Measurements from ENCODE around the gene KRTAP5-9. TPM values are rescaled to one million over a fixed set of nuclear protein-coding genes. Genes with fewer than 3 reads are reported as not detected.

KRTAP5-9 gene
- total RNA-seq, 6 donors from 2014 or later: 0.24 to 0.26 TPM; not detected in 4

DNA sequence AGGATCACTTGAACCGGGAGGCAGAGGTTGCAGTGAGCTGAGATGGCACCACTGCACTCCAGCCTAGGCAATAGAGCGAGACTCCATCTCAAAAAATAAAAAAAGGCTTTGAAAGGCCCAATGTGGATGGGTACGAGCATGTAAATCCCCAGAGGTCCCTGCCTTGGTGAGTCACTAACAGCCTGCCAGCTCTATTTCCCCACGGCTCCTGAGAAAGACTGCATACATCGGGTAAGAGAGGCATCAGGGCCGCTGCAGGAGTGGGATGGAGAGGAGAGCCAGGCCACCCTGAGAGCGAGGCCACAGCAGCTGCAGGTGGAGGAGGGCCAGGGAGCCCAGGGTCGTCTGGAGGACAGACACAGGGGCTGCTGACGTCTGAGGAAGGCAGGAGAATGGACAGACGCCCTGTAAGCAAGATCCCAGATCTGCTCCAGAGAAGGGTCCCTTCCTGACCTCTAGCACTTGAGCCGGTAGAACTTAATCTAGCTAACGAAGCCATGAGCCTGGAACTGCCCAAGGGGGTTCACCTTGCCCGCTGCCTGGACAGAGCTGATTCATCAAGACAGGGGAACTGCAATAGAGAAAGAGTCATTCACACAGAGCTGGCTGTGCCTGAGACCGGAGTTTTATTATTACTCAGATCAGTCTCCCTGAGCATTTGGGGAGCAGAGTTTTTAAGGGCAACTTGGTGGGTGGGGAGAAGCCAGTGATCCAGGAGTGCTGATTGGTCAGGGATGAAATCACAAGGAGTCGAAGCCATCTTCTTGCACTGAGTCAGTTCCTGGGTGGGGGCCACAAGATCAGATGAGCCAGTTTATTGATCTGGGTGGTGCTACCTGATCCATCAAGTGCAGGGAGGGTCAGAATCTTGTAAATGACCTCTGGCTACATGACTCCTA, 5.1 kb upstream of the KRTAP5-9 start:
- WGBS, 2 donors: 80 to 82% methylated on average over 12 to 15 of the region's 15 CpGs
- H3K4me1 ChIP-seq: no peaks in the 10 kb centered on the region
- no peaks in the 10 kb centered on the region for H3K27me3 ChIP-seq
- no peak for ATAC-seq (ENCODE audit: low FRiP score in 2 of 2)
- no peak overlapping the region for H3K4me3 ChIP-seq
- H3K27ac ChIP-seq: no peak overlapping the region
- no peak for TF ChIP-seq EP300 (IDR thresholded peaks at IDR 0.05)
- TF ChIP-seq POLR2A (IDR thresholded peaks at IDR 0.05): no peak
- no peak for TF ChIP-seq CTCF (IDR thresholded peaks at IDR 0.05)
- no peak for TF ChIP-seq POLR2AphosphoS5 (IDR thresholded peaks at IDR 0.05)
- H3K36me3 ChIP-seq: no peaks in the 10 kb centered on the region
- DNase-seq: no peak
- H3K9me3 ChIP-seq: no peaks in the 10 kb centered on the region

- no peak overlapping the region for H3K27ac ChIP-seq
- H3K4me1 ChIP-seq: no peaks in the 10 kb centered on the region
- no peaks in the 10 kb centered on the region for H3K27me3 ChIP-seq
- WGBS, 2 donors: 45 to 53% methylated on average over 7 to 8 of the region's 8 CpGs
- DNase-seq (no peak), ATAC-seq (ENCODE audit: low FRiP score in 2 of 2) (no peak)
- TF ChIP-seq POLR2AphosphoS5 (IDR thresholded peaks at IDR 0.05) (no peak), CTCF (IDR thresholded peaks at IDR 0.05) (no peak), EP300 (IDR thresholded peaks at IDR 0.05) (no peak), POLR2A (IDR thresholded peaks at IDR 0.05) (no peak)
- H3K4me3 ChIP-seq: no peak overlapping the region
- H3K36me3 ChIP-seq: no peaks in the 10 kb centered on the region
- no peaks in the 10 kb centered on the region for H3K9me3 ChIP-seq
Measured at GRCh38 chr11:71543866-71544265, 4.4 kb upstream of the KRTAP5-9 start.

GRCh38 chr11:71544525-71545214, 3.5 kb upstream of the KRTAP5-9 start:
- no peak for ATAC-seq (ENCODE audit: low FRiP score in 2 of 2)
- Histone ChIP-seq H3K27me3 (no peaks in the 10 kb centered on the region), H3K4me1 (no peaks in the 10 kb centered on the region)

DNA sequence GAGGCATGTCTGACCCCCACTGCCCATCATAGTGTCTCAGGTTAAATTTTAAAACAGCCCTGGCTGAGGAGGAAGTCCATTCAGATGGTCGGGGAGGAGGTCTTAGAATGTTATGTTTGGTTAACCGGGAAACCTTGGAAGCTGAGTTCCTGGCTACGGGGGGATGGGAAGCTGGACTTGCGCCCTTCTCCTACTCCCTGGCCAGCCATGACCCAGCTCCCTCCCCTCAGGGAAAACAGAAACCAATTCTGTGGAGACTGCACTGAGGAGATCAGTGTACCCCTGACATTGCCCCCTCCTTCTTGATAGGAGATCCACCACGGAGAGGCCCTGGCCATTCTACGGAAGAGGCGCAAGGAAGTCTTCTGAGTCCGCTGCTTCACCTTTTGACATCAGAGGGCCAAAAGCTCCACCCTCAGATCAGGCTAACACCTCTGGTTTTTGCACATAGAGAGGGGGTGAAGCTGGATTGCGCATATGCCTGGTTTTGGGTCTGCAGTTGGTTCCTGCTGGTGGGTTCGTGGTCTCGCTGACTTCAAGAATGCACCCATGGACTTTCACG, 2.7 kb upstream of the KRTAP5-9 start:
- Histone ChIP-seq H3K4me3 (no peak overlapping the region), H3K27me3 (no peaks in the 10 kb centered on the region), H3K4me1 (no peaks in the 10 kb centered on the region), H3K36me3 (no peaks in the 10 kb centered on the region), H3K27ac (no peak overlapping the region), H3K9me3 (no peaks in the 10 kb centered on the region)
- ATAC-seq (ENCODE audit: low FRiP score in 2 of 2): no peak
- DNase-seq: no peak
- 73 to 79% methylated on average over 7 to 12 of the region's 12 CpGs for WGBS, 2 donors
- TF ChIP-seq POLR2A (IDR thresholded peaks at IDR 0.05) (no peak), POLR2AphosphoS5 (IDR thresholded peaks at IDR 0.05) (no peak), EP300 (IDR thresholded peaks at IDR 0.05) (no peak), CTCF (IDR thresholded peaks at IDR 0.05) (no peak)

More at GRCh38 chr11:71544525-71545214, 3.5 kb upstream of the KRTAP5-9 start:
- Histone ChIP-seq H3K36me3 (no peaks in the 10 kb centered on the region), H3K9me3 (no peaks in the 10 kb centered on the region), H3K4me3 (no peak overlapping the region), H3K27ac (no peak overlapping the region)
- no peak for TF ChIP-seq EP300 (IDR thresholded peaks at IDR 0.05)
- TF ChIP-seq CTCF (IDR thresholded peaks at IDR 0.05): no peak
- TF ChIP-seq POLR2AphosphoS5 (IDR thresholded peaks at IDR 0.05): no peak
- TF ChIP-seq POLR2A (IDR thresholded peaks at IDR 0.05): no peak
- no peak for DNase-seq
- WGBS, 2 donors: 78 to 84% methylated on average over 6 of the region's 6 CpGs

All from upper lobe of left lung (tissue), 6 donors.